ENCODE data around the gene FZD10.

DNA sequence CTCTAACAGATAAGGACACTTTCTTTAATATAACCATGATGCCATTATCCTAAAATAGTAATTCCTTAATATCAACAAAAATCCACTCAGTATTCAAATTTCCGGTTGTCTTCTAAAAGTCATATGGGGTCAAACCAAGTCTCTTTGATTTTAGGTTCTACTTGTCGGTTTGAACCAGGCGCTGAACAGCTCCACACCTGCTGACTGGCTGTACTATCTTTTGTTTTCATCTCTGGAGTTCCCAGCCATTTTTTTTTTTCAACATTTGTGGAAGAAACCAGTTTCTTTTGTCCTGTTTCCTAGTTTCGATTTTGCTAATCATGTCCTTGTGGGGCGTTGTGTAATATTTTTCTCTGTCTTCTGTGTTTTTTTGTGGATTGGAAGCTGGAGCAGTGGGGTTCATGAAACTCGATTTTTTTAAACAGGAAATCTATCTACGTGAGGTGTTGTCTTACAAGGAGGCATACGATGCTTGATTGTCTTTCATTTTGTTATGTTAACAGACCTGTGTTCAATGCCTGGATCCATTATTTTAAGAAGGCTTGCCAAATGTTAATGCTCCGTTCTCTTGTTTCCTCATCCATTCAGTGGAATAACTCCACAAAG, 50.2 kb downstream of the FZD10 start:
- no peak for TF ChIP-seq POLR2A (IDR thresholded peaks at IDR 0.05)
- TF ChIP-seq, protein P1, sequence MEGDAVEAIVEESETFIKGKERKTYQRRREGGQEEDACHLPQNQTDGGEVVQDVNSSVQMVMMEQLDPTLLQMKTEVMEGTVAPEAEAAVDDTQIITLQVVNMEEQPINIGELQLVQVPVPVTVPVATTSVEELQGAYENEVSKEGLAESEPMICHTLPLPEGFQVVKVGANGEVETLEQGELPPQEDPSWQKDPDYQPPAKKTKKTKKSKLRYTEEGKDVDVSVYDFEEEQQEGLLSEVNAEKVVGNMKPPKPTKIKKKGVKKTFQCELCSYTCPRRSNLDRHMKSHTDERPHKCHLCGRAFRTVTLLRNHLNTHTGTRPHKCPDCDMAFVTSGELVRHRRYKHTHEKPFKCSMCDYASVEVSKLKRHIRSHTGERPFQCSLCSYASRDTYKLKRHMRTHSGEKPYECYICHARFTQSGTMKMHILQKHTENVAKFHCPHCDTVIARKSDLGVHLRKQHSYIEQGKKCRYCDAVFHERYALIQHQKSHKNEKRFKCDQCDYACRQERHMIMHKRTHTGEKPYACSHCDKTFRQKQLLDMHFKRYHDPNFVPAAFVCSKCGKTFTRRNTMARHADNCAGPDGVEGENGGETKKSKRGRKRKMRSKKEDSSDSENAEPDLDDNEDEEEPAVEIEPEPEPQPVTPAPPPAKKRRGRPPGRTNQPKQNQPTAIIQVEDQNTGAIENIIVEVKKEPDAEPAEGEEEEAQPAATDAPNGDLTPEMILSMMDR (IDR thresholded peaks at IDR 0.05) = no peak

Measured in body of pancreas (tissue), 4 donors.